Left renal cortex interstitium (tissue), 4 donors: Measurements from ENCODE around the gene KCTD11. TPM values are rescaled to one million over a fixed set of nuclear protein-coding genes. Genes with fewer than 3 reads are reported as not detected.
"Not testable (repeated sequence)": the region's sequence is repeated elsewhere in the genome, so short reads cannot be mapped to it uniquely, and the experiment has no call there.

Experiments used
- DNase-seq, 4 donors: peaks; one replicate each; pipeline ENCODE4 v3.0.0-alpha.2; 2013; ENCODE audit warnings: low read depth in 4 of 4, low spot score in 2 of 4, missing footprints in 1 of 4
- polyA plus RNA-seq, 4 donors: library from polyadenylated mRNA; unstranded; fragments of 120-200 nt; gene quantifications; one replicate each; pipeline ENCODE4 v1.2.1, GENCODE V29; 2013; ENCODE audit not compliant: insufficient read length in 4 of 4

KCTD11 gene
- polyA plus RNA-seq, 4 donors, result 11.2 to 13.9 (median 12.5) TPM

GRCh38 chr17:7368599-7368994, 16.6 kb downstream of the KCTD11 start:
- not testable (repeated sequence) for DNase-seq

GRCh38 chr17:7369825-7370224, 17.9 kb downstream of the KCTD11 start:
- no peak for DNase-seq

GRCh38 chr17:7370853-7371252, 18.9 kb downstream of the KCTD11 start:
- DNase-seq, result no peak

- DNase-seq, result no peak
These were observed 22.4 kb downstream of the KCTD11 start for GRCh38 chr17:7374353-7374752.

GRCh38 chr17:7379134-7379533, 27.2 kb downstream of the KCTD11 start:
- DNase-seq, result no peak

- no peak for DNase-seq
These were observed 28.4 kb downstream of the KCTD11 start for GRCh38 chr17:7380321-7380720.

GRCh38 chr17:7380855-7381683, 29.1 kb downstream of the KCTD11 start, which contains the start of gene TNK1:
TSS of gene TNK1 (plus strand) at chr17:7381089. CDS start at chr17:7382927, 1,838 bp downstream.
- DNase-seq, result peak in 1 of 4 donors; percentile 13

GRCh38 chr17:7382901-7383300, 30.9 kb downstream of the KCTD11 start:
- DNase-seq, result no peak

GRCh38 chr17:7383371-7383741, 31.4 kb downstream of the KCTD11 start:
- DNase-seq, result no peak

- DNase-seq, result no peak
These were observed 32.0 kb downstream of the KCTD11 start for GRCh38 chr17:7383742-7384488.

- DNase-seq, result no peak
These were observed 32.6 kb downstream of the KCTD11 start for GRCh38 chr17:7384489-7385081.

GRCh38 chr17:7388856-7389255, 36.9 kb downstream of the KCTD11 start:
- no peak for DNase-seq

GRCh38 chr17:7389924-7390910, 38.3 kb downstream of the KCTD11 start:
- no peak for DNase-seq

- DNase-seq, result no peak
These were observed 39.3 kb downstream of the KCTD11 start for GRCh38 chr17:7391307-7391706.

- DNase-seq, result no peak
These were observed 41.0 kb downstream of the KCTD11 start for GRCh38 chr17:7392696-7393612.

GRCh38 chr17:7393613-7394451, 41.9 kb downstream of the KCTD11 start:
- DNase-seq, result no peak

- DNase-seq, result peak in 2 of 4 donors; percentile 63 to 76
These were observed 42.7 kb downstream of the KCTD11 start, which contains the start of gene PLSCR3 for GRCh38 chr17:7394452-7395191. TSS of gene PLSCR3 (minus strand) at chr17:7394525. CDS start at chr17:7394110, 415 bp downstream.
